Heart left ventricle (tissue), 16 donors: ENCODE results near the gene TCIRG1. TPM values are rescaled to one million over a fixed set of nuclear protein-coding genes. Genes with fewer than 3 reads are reported as not detected.
A peak's percentile ranks its signal among the peaks of the same experiment; 100 is the strongest.

Experiments used
- ATAC-seq, 4 donors: fragments of 200-7000 bp; cut with Tn5 transposase; one replicate each; pipeline ENCODE4 v1.9.1; 2020 to 2022; ENCODE audit warnings: moderate library complexity in 4 of 4, mild to moderate bottlenecking in 3 of 4, moderate number of reproducible peaks in 1 of 4
- DNase-seq, 5 donors: peaks; one replicate each; pipeline ENCODE4 v3.0.0-alpha.2; 2020
- H3K27ac ChIP-seq, 12 donors: fragments of 200-600 bp; sonication (generic) in 4 of 12; one replicate each; pipeline versions ENCODE4 v1.5.0 to v1.8.0; 2016 to 2022; ENCODE audit warnings: mild to moderate bottlenecking in 2 of 12
- H3K27me3 ChIP-seq, 9 donors: fragments of 200-600 bp; sonication (generic) in 2 of 9; one replicate each; pipeline versions ENCODE4 v1.5.1 to v1.8.0; 2016 to 2022; ENCODE audit warnings: mild to moderate bottlenecking in 3 of 9
- H3K36me3 ChIP-seq, 9 donors: fragments of 200-600 bp; sonication (generic) in 2 of 9; one replicate each; pipeline versions ENCODE4 v1.5.0 to v1.8.0; 2018 to 2022; ENCODE audit warnings: mild to moderate bottlenecking in 2 of 9
- H3K4me1 ChIP-seq, 12 donors: fragments of 200-600 bp; sonication (generic) in 4 of 12; one replicate each; pipeline versions ENCODE4 v1.5.0 to v1.8.0; 2016 to 2022; ENCODE audit warnings: mild to moderate bottlenecking in 3 of 12
- H3K4me3 ChIP-seq, 12 donors: fragments of 200-600 bp; sonication (generic) in 4 of 12; one replicate each; pipeline versions ENCODE4 v1.5.0 to v1.8.0; 2017 to 2022; ENCODE audit warnings: mild to moderate bottlenecking in 9 of 12, moderate library complexity in 4 of 12
- H3K9me3 ChIP-seq, 12 donors: fragments of 200-600 bp; sonication (generic) in 4 of 12; one replicate each; pipeline versions ENCODE4 v1.5.0 to v1.8.0; 2016 to 2022; ENCODE audit warnings: mild to moderate bottlenecking in 1 of 12
- CTCF ChIP-seq, 12 donors: fragments of 200-600 bp; sonication (generic) in 4 of 12; IDR thresholded peaks; one replicate each; pipeline versions ENCODE4 v1.5.0 to v1.8.0; 2018 to 2022; ENCODE audit warnings: antibody characterized with exemption in 12 of 12, mild to moderate bottlenecking in 5 of 12
- POLR2A ChIP-seq, 2 donors: fragments of 450-650 bp; IDR thresholded peaks; one replicate each; pipeline ENCODE4 v1.6.1; 2017; ENCODE audit warnings: antibody characterized with exemption in 2 of 2, mild to moderate bottlenecking in 2 of 2, moderate library complexity in 2 of 2
- WGBS, 4 donors: extraction: QIAGEN DNeasy Blood & Tissue Kit in 2 of 4; methylation state at CpG; one replicate each; pipeline versions ENCODE4 v1.1.5 to v1.1.7; 2013 to 2018; 5-methylcytosine and 5-hydroxymethylcytosine counted together
- intact Hi-C, 10 donors: fragments of 100-400 bp; cut with DNase I; formaldehyde crosslinking; loops; one replicate each; pipeline versions ENCODE4 v1.11.1 to v1.14.2; 2022
- microRNA-seq, 4 donors: library from miRNA; unstranded; fragments of <30 nt; microRNA quantifications; one replicate each; pipeline versions ENCODE4 to v1.2.0, GENCODE V29; 2017 to 2020
- polyA plus RNA-seq, 2 donors: library from polyadenylated mRNA; stranded (reverse); fragments of 200-250 nt; gene quantifications; one replicate each; pipeline ENCODE4 v1.2.3, GENCODE V29; 2013
- total RNA-seq, 9 donors: library from RNA; depleted of rRNA in 2 of 9; stranded (reverse); fragments of >200 nt in 2 of 9; fragmentation: NEBNext Ultra II Directional in 3 of 9; extraction: Animal tissue kit (Norgen Biotek cat#: 25700) in 3 of 9; gene quantifications; one replicate each; pipeline versions ENCODE4 v1.1.0 to v1.2.4, GENCODE V29; 2016 to 2023
- donor health status: ischemic (EF 13 %, LVEDD 7.1; RV severe dilation, severe dysfunction).
- donor health status: healthy with polysubstance abuse.
- donor health status: DM: no; HTN: yes; CAD: no.
- donor health status: DM: no; HTN: no; CAD: no.
- donor health status: ischemic (EF 25% LVEDD 6.9; RV normal size, moderate dysfunction).
- donor health status: ischemic (EF 25% LVEDD 5.7; RV mildly dilated, moderate dysfunction).
- donor health status: healthy.
- donor health status: DM: yes; HTN: yes; CAD: no.
- donor health status: ischemic (EF 35%, LVEDD 5.7; RV mildly dilated, moderate dysfunction).
- donor health status: nonischemic (EF 11% LVEDD 7.7; RV severe dilation, severe dysfunction).
- donor health status: DM: yes; HTN: yes; CAD: no.
- donor health status: PGD.
- donor health status: ischemic (EF 29% LVEDD 5.4; RV normal size, mild dysfunction).
- donor health status: nonischemic (EF 23%, LVEDD 6.1; RV moderate dilation, normal function).

Gene TCIRG1
- total and polyA plus RNA-seq, 11 donors: 10.2 to 88.7 (median 25.5) TPM

GRCh38 chr11:68099474-68100405 lies 60.9 kb downstream of the TCIRG1 start:
- TF ChIP-seq CTCF (IDR thresholded peaks at IDR 0.05) (no peak), POLR2A (IDR thresholded peaks at IDR 0.05) (no peak)
- peaks cover 0 to 31% (median 13%) of the 10 kb centered on the region in 12 donors for H3K4me1 ChIP-seq
- 31 to 48% (median 35%) methylated on average over 12 of the region's 12 CpGs for WGBS, 4 donors
- H3K9me3 ChIP-seq: no peaks in the 10 kb centered on the region
- no peak overlapping the region for H3K4me3 ChIP-seq
- ATAC-seq: peak in 3 of 4 donors; percentile 68 to 81 (median 80)
- H3K36me3 ChIP-seq: peaks cover 0 to 4% (median 0%) of the 10 kb centered on the region in 9 donors
- no peaks in the 10 kb centered on the region for H3K27me3 ChIP-seq
- peak in 4 of 5 donors; percentile 35 to 58 (median 52) for DNase-seq
- intact Hi-C loops: no loop called here
- H3K27ac ChIP-seq: peak overlapping the region in 5 of 12 donors; percentile 2 to 41 (median 24)

Small RNA genes lying within 50 kb of the gene (microRNA-seq; reads per million reads assigned to microRNA genes)
- 0 to 0.13 (median 0) reads per million in 4 donors for gene MIR4691
- gene MIR6753: 0 to 0.21 (median 0) reads per million in 4 donors
- 1.8 to 3.9 (median 3.1) reads per million in 4 donors for gene MIR7113

Other genes with a start within 250 kb of the TCIRG1 start
- 10 to 100 TPM in 3 of 9 donors, 1 to 10 TPM in 6; 5.2 to 34.2 (median 7.9) TPM for gene UNC93B1, start 34.9 kb upstream of the TCIRG1 start, total RNA-seq
- 1 to 10 TPM; 5.0 to 6.5 TPM for gene UNC93B1, start 34.9 kb upstream of the TCIRG1 start, polyA plus RNA-seq
- gene ALDH3B1, start 28.7 kb upstream of the TCIRG1 start, total RNA-seq: 10 to 100 TPM in 2 of 9 donors, 1 to 10 TPM in 7; 2.3 to 25.4 (median 6.1) TPM
- gene ALDH3B1, start 28.7 kb upstream of the TCIRG1 start, polyA plus RNA-seq: 1 to 10 TPM; 2.7 to 3.3 TPM
- gene NDUFS8, start 8.3 kb upstream of the TCIRG1 start, total RNA-seq: 100 to 1,000 TPM; 262 to 948 (median 365) TPM
- 100 to 1,000 TPM; 310 to 870 TPM for gene NDUFS8, start 8.3 kb upstream of the TCIRG1 start, polyA plus RNA-seq
- 10 to 100 TPM in 3 of 9 donors, 1 to 10 TPM in 6; 6.1 to 15.0 (median 8.2) TPM for gene CHKA, start 82.4 kb downstream of the TCIRG1 start, total RNA-seq
- gene CHKA, start 82.4 kb downstream of the TCIRG1 start, polyA plus RNA-seq: 10 to 100 TPM; 15.9 to 22.9 TPM
- gene KMT5B, start 174.3 kb downstream of the TCIRG1 start, total RNA-seq: 10 to 100 TPM; 21.5 to 37.0 (median 27.1) TPM
- gene KMT5B, start 174.3 kb downstream of the TCIRG1 start, polyA plus RNA-seq: 10 to 100 TPM; 15.5 to 15.8 TPM
- 10 to 100 TPM; 17.6 to 47.1 (median 31.6) TPM for gene C11orf24, start 232.9 kb downstream of the TCIRG1 start, total RNA-seq
- 10 to 100 TPM; 33.6 to 60.5 TPM for gene C11orf24, start 232.9 kb downstream of the TCIRG1 start, polyA plus RNA-seq